H1 (cell line): ENCODE data around the gene MRC2. TPM values are rescaled to one million over a fixed set of nuclear protein-coding genes. Genes with fewer than 3 reads are reported as not detected.
A peak's percentile ranks its signal among the peaks of the same experiment; 100 is the strongest.

ENCODE experiments used
- ATF2 ChIP-seq: IDR thresholded peaks from 2 replicates; pipeline ENCODE4 v1.6.1; 2012; ENCODE audit warnings: low read length, inconsistent platforms
- BCL11A ChIP-seq, 2 experiments: IDR thresholded peaks; one replicate each; pipeline ENCODE4 v1.6.1; 2011; ENCODE audit warnings: low read depth in 2 of 2, low read length in 2 of 2, mild to moderate bottlenecking in 2 of 2
- CTCF ChIP-seq, 3 experiments: IDR thresholded peaks; 1 replicate in 2 of 3; 2 replicates in 1 of 3; pipeline versions ENCODE4 v1.5.1 to v1.6.1; 2011; ENCODE audit warnings: low read length in 3 of 3, mild to moderate bottlenecking in 3 of 3, inconsistent platforms in 2 of 3, low read depth in 1 of 3, moderate library complexity in 1 of 3; ENCODE audit not compliant: insufficient read depth in 1 of 3; ENCODE audit errors: control extremely low read depth in 1 of 3
- EGR1 ChIP-seq: IDR thresholded peaks from 2 replicates; pipeline ENCODE4 v1.6.1; 2011; ENCODE audit warnings: low read depth, low read length, borderline replicate concordance
- FOSL1 ChIP-seq: IDR thresholded peaks from 2 replicates; pipeline ENCODE4 v1.6.1; 2011; ENCODE audit warnings: mild to moderate bottlenecking, low read depth, low read length, moderate library complexity; ENCODE audit not compliant: insufficient read depth
- HDAC2 ChIP-seq, 2 experiments: fragments of 300-600 bp in 1 of 2; sonication (generic) in 1 of 2; IDR thresholded peaks; 2 replicates each; pipeline ENCODE4 v1.6.1; 2011 to 2012; ENCODE audit warnings: low read depth in 2 of 2, low read length in 2 of 2, mild to moderate bottlenecking in 2 of 2, moderate library complexity in 2 of 2, borderline replicate concordance in 1 of 2, inconsistent platforms in 1 of 2
- JUND ChIP-seq: IDR thresholded peaks from 2 replicates; pipeline ENCODE4 v1.6.1; 2011; ENCODE audit warnings: mild to moderate bottlenecking, improper control_type of control experiment, low read length
- POLR2A ChIP-seq, 2 experiments: IDR thresholded peaks; 1 replicate in 1 of 2; 2 replicates in 1 of 2; pipeline ENCODE4 v1.6.1; 2011; ENCODE audit warnings: low read depth in 2 of 2, low read length in 2 of 2, mild to moderate bottlenecking in 2 of 2; ENCODE audit errors: control extremely low read depth in 1 of 2
- SAP30 ChIP-seq: fragments of 300-600 bp; sonication (generic); IDR thresholded peaks from 2 replicates; pipeline ENCODE4 v1.7.1; 2012; ENCODE audit warnings: low read length, moderate library complexity, mild to moderate bottlenecking, inconsistent platforms; ENCODE audit not compliant: insufficient read depth, insufficient replicate concordance
- SP4 ChIP-seq: IDR thresholded peaks from 2 replicates; pipeline ENCODE4 v1.6.1; 2012; ENCODE audit warnings: low read length, inconsistent platforms
- SRF ChIP-seq: IDR thresholded peaks from 2 replicates; pipeline ENCODE4 v1.6.1; 2011; ENCODE audit warnings: mild to moderate bottlenecking, low read depth, low read length, moderate library complexity
- TAF7 ChIP-seq: optimal IDR thresholded peaks from 2 replicates; pipeline ENCODE3; 2011; ENCODE audit warnings: low read depth, mild to moderate bottlenecking, inconsistent platforms, low read length, moderate library complexity, borderline replicate concordance
- TEAD4 ChIP-seq: IDR thresholded peaks from 2 replicates; pipeline ENCODE4 v1.6.1; 2012; ENCODE audit warnings: low read depth, low read length, inconsistent platforms, mixed read lengths
- polyA plus RNA-seq, 7 experiments: library from polyadenylated mRNA; depleted of rRNA in 3 of 7; stranded (reverse) in 5 of 7; unstranded in 2 of 7; fragments of >200 nt in 5 of 7; fragments of 200-250 nt in 2 of 7; gene quantifications; 1 replicate in 5 of 7; 2 replicates in 1 of 7; 4 replicates in 1 of 7; pipeline versions ENCODE4 v1.2.1 to v1.2.3, GENCODE V29; 2011 to 2013; ENCODE audit warnings: missing spikeins in 2 of 7, mixed read lengths in 2 of 7
- total RNA-seq: library from RNA; stranded (reverse); fragmentation: NEBNext Ultra II Directional; extraction: Animal tissue kit (Norgen Biotek cat#: 25700); gene quantifications from 2 replicates; pipeline ENCODE4 v1.2.1, GENCODE V29; 2021
- TF ChIP-seq, protein P1 (sequence below): IDR thresholded peaks from 2 replicates; pipeline ENCODE4 v1.6.1; 2011; ENCODE audit warnings: low read depth, mild to moderate bottlenecking, low read length; ENCODE audit not compliant: insufficient read depth
- TF ChIP-seq, protein P2 (sequence below): IDR thresholded peaks from 2 replicates; pipeline ENCODE4 v1.6.1; 2012; ENCODE audit warnings: inconsistent platforms

The MRC2 gene
- total and polyA plus RNA-seq, 2 of the 8 experiments (the other 6 are each of a cell fraction or from before 2014, with no cell fraction given), result 7.0 to 24.2 TPM

DNA sequence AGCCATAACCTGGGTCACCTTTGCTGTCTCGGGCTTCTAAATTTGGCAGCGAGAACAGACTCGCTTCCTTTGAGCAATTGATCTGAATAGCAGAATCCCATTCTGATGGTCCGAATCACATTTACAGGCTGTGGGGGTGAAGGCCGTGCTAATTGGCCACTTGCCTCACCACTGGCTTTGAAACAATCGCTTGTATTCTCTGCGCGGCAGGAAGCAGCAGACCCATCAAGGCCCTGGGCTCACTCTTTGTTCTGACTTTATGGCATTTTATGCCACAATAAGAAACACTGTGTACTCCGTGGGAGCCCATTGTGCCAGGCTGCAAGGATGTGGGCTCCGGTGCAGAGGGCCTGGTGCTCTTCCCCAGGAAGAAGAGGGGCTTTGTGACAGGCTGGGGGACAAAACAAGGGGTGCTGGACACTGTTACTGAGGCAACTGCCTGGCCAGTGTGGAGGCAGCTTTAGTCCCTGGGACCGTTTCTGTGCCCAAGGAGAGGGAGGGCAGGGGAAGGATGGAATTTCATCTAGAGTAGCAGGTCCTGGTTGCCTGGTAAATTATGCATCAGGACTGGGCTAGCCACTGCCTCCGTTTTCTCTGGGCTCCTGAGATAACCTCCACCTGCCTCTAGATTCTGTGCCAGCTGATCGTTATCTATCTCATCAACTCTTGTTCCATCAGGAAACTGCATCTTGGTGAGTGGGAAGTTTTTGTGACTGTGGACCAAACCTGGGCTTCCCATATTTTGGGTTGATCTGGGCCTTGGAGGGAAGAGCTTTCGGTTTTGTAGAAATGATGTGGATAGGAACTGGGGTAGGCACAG is 78.5 kb downstream of the MRC2 start (continued):
- TF ChIP-seq JUND, result no peak
- no peak for TF ChIP-seq FOSL1
- TF ChIP-seq CTCF (IDR thresholded peaks at IDR 0.05; ENCODE audit: control extremely low read depth in 1 of 3, insufficient read depth in 1 of 3, low read depth in 1 of 3, low read length in 3 of 3), result no peak
- TF ChIP-seq, protein P1, sequence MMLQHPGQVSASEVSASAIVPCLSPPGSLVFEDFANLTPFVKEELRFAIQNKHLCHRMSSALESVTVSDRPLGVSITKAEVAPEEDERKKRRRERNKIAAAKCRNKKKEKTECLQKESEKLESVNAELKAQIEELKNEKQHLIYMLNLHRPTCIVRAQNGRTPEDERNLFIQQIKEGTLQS, result no peak
- 0 out of 2 replicates have a peak, but pooled peaks have one; percentile 35 for TF ChIP-seq SP4
- TF ChIP-seq TAF7, result no peak
- TF ChIP-seq ATF2, result no peak
- no peak for TF ChIP-seq EGR1
- no peak for TF ChIP-seq POLR2A (IDR thresholded peaks at IDR 0.05; ENCODE audit: control extremely low read depth in 1 of 2, low read depth in 2 of 2, low read length in 2 of 2)
- no peak for TF ChIP-seq SRF
- TF ChIP-seq TEAD4, result no peak; the same call in 1 of the 2 replicates
- peak in 1 of 2 experiments; percentile 0 for TF ChIP-seq BCL11A (IDR thresholded peaks at IDR 0.05; ENCODE audit: low read depth in 2 of 2, low read length in 2 of 2)
- TF ChIP-seq SAP30, result no peak
- TF ChIP-seq, protein P2, sequence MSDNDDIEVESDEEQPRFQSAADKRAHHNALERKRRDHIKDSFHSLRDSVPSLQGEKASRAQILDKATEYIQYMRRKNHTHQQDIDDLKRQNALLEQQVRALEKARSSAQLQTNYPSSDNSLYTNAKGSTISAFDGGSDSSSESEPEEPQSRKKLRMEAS, result peak; percentile 39
- peak; percentile 89 to 91; a peak in 1 of 4 replicates for TF ChIP-seq HDAC2 (IDR thresholded peaks at IDR 0.05; ENCODE audit: borderline replicate concordance in 1 of 2, low read depth in 2 of 2, low read length in 2 of 2)
